SK-N-SH (cell line): Measurements from ENCODE around the gene AGMO. TPM values are rescaled to one million over a fixed set of nuclear protein-coding genes. Genes with fewer than 3 reads are reported as not detected.
A peak's percentile ranks its signal among the peaks of the same experiment; 100 is the strongest.

ENCODE experiments used
- CTCF ChIA-PET: fragments of 300-600, 350-600 bp; formaldehyde crosslinking; extraction: SDS; loops from one replicate; lab custom pipeline; 2021; lab: Yijun Ruan, JAX
- POLR2A ChIA-PET: fragments of 350-600 bp; sonication (Branson Sonifier 250); formaldehyde crosslinking; extraction: SDS; loops from one replicate; lab custom pipeline; 2020; ENCODE audit warnings: antibody characterized with exemption, inconsistent platforms; lab: Yijun Ruan, JAX
- DNase-seq: peaks from one replicate; pipeline ENCODE4 v3.0.0; 2012
- H2AFZ ChIP-seq: fragments of 200-600 bp; sonication (generic); 2 replicates; pipeline ENCODE4 v1.8.1; 2016; ENCODE audit warnings: antibody characterized with exemption, mild to moderate bottlenecking, low read depth
- H3F3A ChIP-seq: fragments of 200-600 bp; sonication (generic); replicated peaks from 2 replicates; pipeline ENCODE3; 2016; ENCODE audit warnings: antibody characterized with exemption, mild to moderate bottlenecking; ENCODE audit not compliant: insufficient read depth
- H3K27ac ChIP-seq, 2 experiments: fragments of 200-500 bp in 1 of 2; fragments of 200-600 bp in 1 of 2; sonication (Bioruptor generic) in 1 of 2; sonication (generic), shearing (Covaris generic) in 1 of 2; 2 replicates each; pipeline versions ENCODE4 v1.5.1 to v1.6.1; 2014 to 2016; ENCODE audit warnings: low read depth in 2 of 2, inconsistent platforms in 1 of 2, low read length in 1 of 2, mild to moderate bottlenecking in 1 of 2, mixed read lengths in 1 of 2
- H3K27me3 ChIP-seq: fragments of 200-600 bp; sonication (generic), shearing (Covaris generic); 2 replicates; pipeline ENCODE4 v1.6.1; 2016; ENCODE audit warnings: mixed run types; ENCODE audit not compliant: insufficient read depth
- H3K36me3 ChIP-seq, 2 experiments: fragments of 200-500 bp in 1 of 2; fragments of 200-600 bp in 1 of 2; sonication (Bioruptor generic) in 1 of 2; sonication (generic) in 1 of 2; replicated peaks in 1 of 2; 2 replicates each; pipeline versions ENCODE3 to v1.5.1; 2014 to 2016; ENCODE audit warnings: low read length in 1 of 2, mild to moderate bottlenecking in 1 of 2; ENCODE audit not compliant: insufficient read depth in 2 of 2, control insufficient read depth in 1 of 2
- H3K4me1 ChIP-seq, 2 experiments: fragments of 200-500 bp in 1 of 2; fragments of 200-600 bp in 1 of 2; sonication (Bioruptor generic) in 1 of 2; sonication (generic), shearing (Covaris generic) in 1 of 2; 2 replicates each; pipeline versions ENCODE4 v1.5.1 to v1.6.1; 2014 to 2016; ENCODE audit warnings: low read depth in 1 of 2, low read length in 1 of 2, mixed run types in 1 of 2; ENCODE audit not compliant: insufficient read depth in 2 of 2, control insufficient read depth in 1 of 2
- H3K4me2 ChIP-seq: fragments of 200-600 bp; sonication (generic), shearing (Covaris generic); 2 replicates; pipeline ENCODE4 v1.6.1; 2017; ENCODE audit warnings: mixed run types
- H3K4me3 ChIP-seq, 2 experiments: fragments of 200-500 bp in 1 of 2; fragments of 200-600 bp in 1 of 2; sonication (Bioruptor generic) in 1 of 2; sonication (generic), shearing (Covaris generic) in 1 of 2; 2 replicates each; pipeline versions ENCODE4 v1.5.1 to v1.8.1; 2014 to 2016; ENCODE audit warnings: low read depth in 2 of 2, inconsistent platforms in 1 of 2, low read length in 1 of 2, mild to moderate bottlenecking in 1 of 2, mixed read lengths in 1 of 2, moderate library complexity in 1 of 2
- H3K79me2 ChIP-seq: fragments of 200-600 bp; sonication (generic); 2 replicates; pipeline ENCODE4 v1.8.1; 2017; ENCODE audit warnings: mild to moderate bottlenecking; ENCODE audit not compliant: insufficient read depth
- H3K9ac ChIP-seq: fragments of 200-600 bp; sonication (generic); 2 replicates; pipeline ENCODE4 v1.6.1; 2017; ENCODE audit warnings: mixed run types
- H3K9me2 ChIP-seq: fragments of 200-600 bp; sonication (generic); 2 replicates; pipeline ENCODE4 v1.6.1; 2017; ENCODE audit warnings: mixed run types
- H3K9me3 ChIP-seq: fragments of 200-600 bp; sonication (generic); 2 replicates; pipeline ENCODE4 v1.6.1; 2017; ENCODE audit warnings: mixed run types, mild to moderate bottlenecking, moderate library complexity
- H4K20me1 ChIP-seq: fragments of 200-600 bp; sonication (generic); 2 replicates; pipeline ENCODE4 v1.6.1; 2017; ENCODE audit warnings: mild to moderate bottlenecking, mixed run types; ENCODE audit not compliant: insufficient read depth
- FOSL2 ChIP-seq: IDR thresholded peaks from 2 replicates; pipeline ENCODE4 v1.4.0; 2012; ENCODE audit warnings: low read depth, mild to moderate bottlenecking, moderate library complexity, borderline replicate concordance
- FOXM1 ChIP-seq: IDR thresholded peaks from 2 replicates; pipeline ENCODE4 v1.4.0; 2012; ENCODE audit warnings: low read depth, mild to moderate bottlenecking
- GATA2 ChIP-seq: sonication (generic); formaldehyde crosslinking; IDR thresholded peaks from 2 replicates; pipeline ENCODE4 v1.5.0; 2020; ENCODE audit warnings: mild to moderate bottlenecking, missing genetic modification reagents
- NFIC ChIP-seq: IDR thresholded peaks from 2 replicates; pipeline ENCODE4 v1.4.0; 2012; ENCODE audit warnings: borderline replicate concordance
- POLR2AphosphoS5 ChIP-seq: IDR thresholded peaks from 2 replicates; pipeline ENCODE4 v1.6.1; 2012; ENCODE audit warnings: low read depth, low read length
- SIN3A ChIP-seq: IDR thresholded peaks from 2 replicates; pipeline ENCODE4 v1.6.1; 2012; ENCODE audit warnings: low read depth, mild to moderate bottlenecking, low read length, moderate library complexity, borderline replicate concordance
- TCF12 ChIP-seq: IDR thresholded peaks from 2 replicates; pipeline ENCODE4 v1.4.0; 2012
- TEAD4 ChIP-seq: IDR thresholded peaks from 2 replicates; pipeline ENCODE4 v1.4.0; 2012; ENCODE audit warnings: mild to moderate bottlenecking, borderline replicate concordance; ENCODE audit not compliant: insufficient read depth
- WGBS: methylation state at CpG from one replicate; pipeline ENCODE4 v1.1.6; 2017; ENCODE audit warnings: low lambda C conversion rate; 5-methylcytosine and 5-hydroxymethylcytosine counted together
- polyA plus RNA-seq, 3 experiments: library from polyadenylated mRNA; depleted of rRNA; stranded (reverse); fragments of >200 nt; gene quantifications; 2 replicates each; pipeline ENCODE4 v1.2.3, GENCODE V29; 2012
- TF ChIP-seq, protein P1 (sequence below): IDR thresholded peaks from 2 replicates; pipeline ENCODE4 v1.4.0; 2012; ENCODE audit warnings: low read depth, borderline replicate concordance

Gene AGMO
- polyA plus RNA-seq, 1 of the 3 experiments (the other 2 are of a cell fraction) = 0.05 TPM

DNA sequence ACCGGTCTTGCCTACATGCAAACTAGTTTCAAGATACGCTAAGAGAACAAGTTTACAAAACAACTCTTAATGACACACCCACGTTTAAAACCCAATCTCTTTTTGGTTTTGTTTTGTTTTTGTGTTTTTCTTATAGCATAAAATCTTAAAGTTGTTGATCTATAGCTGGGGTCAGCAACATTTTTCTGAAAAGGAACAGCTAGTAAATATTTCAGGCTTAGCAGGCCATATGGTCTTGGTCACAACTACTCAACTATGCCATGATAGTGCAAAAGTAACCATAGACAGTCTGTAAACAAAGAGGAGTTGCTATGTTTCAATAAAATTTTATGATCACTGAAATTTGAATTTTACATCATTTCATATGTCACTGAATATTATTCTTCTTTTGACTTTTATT lies 327.4 kb downstream of the AGMO start:
- Histone ChIP-seq H2AFZ (no peak overlapping the region), H3K36me3 (no peaks in the 10 kb centered on the region), H3F3A (no peaks in the 10 kb centered on the region)
- 69% methylated on average over 3 of the region's 3 CpGs for WGBS
- CTCF ChIA-PET = interaction anchor here (1.3 kb wide), 1 partner anchor 24 kb away, joined by 3 read pairs; no protein-coding TSS in a partner anchor
- POLR2A ChIA-PET = no interaction called here
- TF ChIP-seq SIN3A = no peak
- TF ChIP-seq, all 33 proteins: peak for 0
- Histone ChIP-seq H3K27me3 (no peaks in the 10 kb centered on the region), H3K4me1 (no peaks in the 10 kb centered on the region), H3K9me3 (no peaks in the 10 kb centered on the region), H3K79me2 (no peaks in the 10 kb centered on the region), H3K9ac (no peak overlapping the region), H3K4me3 (no peak overlapping the region), H3K4me2 (no peak overlapping the region), H3K27ac (no peak overlapping the region), H4K20me1 (no peaks in the 10 kb centered on the region), H3K9me2 (no peaks in the 10 kb centered on the region)
- no peak for DNase-seq

DNA sequence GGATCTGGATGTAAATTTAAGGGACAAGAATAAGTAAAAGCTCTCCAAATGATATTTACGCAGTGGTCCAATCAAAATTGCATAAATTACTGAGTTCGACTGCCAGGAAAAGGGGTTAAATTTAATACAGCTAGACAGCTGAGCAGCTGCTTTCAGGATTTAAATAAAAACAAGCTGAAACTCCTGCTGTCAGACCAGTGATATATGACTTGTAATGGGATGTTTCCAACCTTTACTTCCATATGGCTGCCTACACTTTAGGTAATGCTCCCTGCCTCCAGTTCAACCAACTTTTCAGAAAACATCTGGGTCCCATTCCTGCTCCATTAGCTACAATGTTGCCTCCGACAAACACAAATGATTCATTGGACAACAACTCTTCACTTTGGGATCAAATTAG lies 333.0 kb downstream of the AGMO start:
- H3K4me3 ChIP-seq = no peak overlapping the region

DNA sequence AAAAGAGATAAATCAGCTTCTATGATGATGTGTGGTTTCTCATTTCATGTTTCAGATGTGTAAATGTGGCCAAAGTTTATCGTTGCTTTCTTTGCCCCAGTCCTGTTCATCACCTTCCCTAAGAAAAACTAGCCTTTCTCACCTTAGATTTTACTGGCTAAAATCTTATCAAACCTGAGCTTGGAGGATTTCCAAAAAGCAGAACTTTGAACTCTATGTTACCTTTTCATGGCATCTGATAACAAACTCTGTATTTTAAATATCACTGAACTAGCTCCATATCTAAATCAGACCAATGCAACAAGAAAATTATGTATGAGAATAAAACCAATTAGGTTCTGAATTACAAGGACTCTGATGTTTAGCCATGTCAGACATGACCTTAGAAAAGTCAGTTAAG lies 335.8 kb downstream of the AGMO start:
- Histone ChIP-seq H3K9ac (no peak overlapping the region), H2AFZ (peak overlapping the region; percentile 18; the same call in 1 of the 2 replicates), H3K9me3 (no peaks in the 10 kb centered on the region), H3K4me2 (no peak overlapping the region), H3K27ac (no peak overlapping the region; a peak in 1 of 4 replicates), H3K4me1 (no peaks in the 10 kb centered on the region; a peak in 1 of 4 replicates), H3K4me3 (no peak overlapping the region), H3K79me2 (no peaks in the 10 kb centered on the region), H3K27me3 (no peaks in the 10 kb centered on the region), H3K36me3 (no peaks in the 10 kb centered on the region), H3F3A (no peaks in the 10 kb centered on the region), H4K20me1 (no peaks in the 10 kb centered on the region), H3K9me2 (no peaks in the 10 kb centered on the region)
- no peak for DNase-seq
- POLR2A ChIA-PET = no interaction called here
- TF ChIP-seq TEAD4 (no peak), TCF12 (0 out of 2 replicates have a peak, but pooled peaks have one; percentile 8)
- CTCF ChIA-PET = interaction anchor here (0.6 to 1.6 kb wide), 3 partner anchors 31 to 225 kb away, joined by 3 to 5 read pairs (median 3); no protein-coding TSS in a partner anchor
- 47% methylated on average over 1 of the region's 1 CpG for WGBS

More for the DNA sequence above, 333.0 kb downstream of the AGMO start:
- Histone ChIP-seq H4K20me1 (no peaks in the 10 kb centered on the region), H3K9me3 (no peaks in the 10 kb centered on the region), H3K27me3 (no peaks in the 10 kb centered on the region), H3K9me2 (no peaks in the 10 kb centered on the region), H3F3A (no peaks in the 10 kb centered on the region), H3K9ac (no peak overlapping the region), H3K79me2 (no peaks in the 10 kb centered on the region), H2AFZ (peak overlapping the region; percentile 30; the same call in 1 of the 2 replicates), H3K27ac (no peak overlapping the region), H3K4me2 (no peak overlapping the region), H3K36me3 (no peaks in the 10 kb centered on the region), H3K4me1 (no peaks in the 10 kb centered on the region; a peak in 1 of 4 replicates)
- ChIA-PET POLR2A (no interaction called here), CTCF (interaction anchor here (1.5 kb wide), 1 partner anchor 30 kb away, joined by 3 read pairs; no protein-coding TSS in a partner anchor)
- no peak for DNase-seq
- TF ChIP-seq FOSL2 (no peak), TCF12 (0 out of 2 replicates have a peak, but pooled peaks have one; percentile 4)
- WGBS = 44% methylated on average over 3 of the region's 3 CpGs

DNA sequence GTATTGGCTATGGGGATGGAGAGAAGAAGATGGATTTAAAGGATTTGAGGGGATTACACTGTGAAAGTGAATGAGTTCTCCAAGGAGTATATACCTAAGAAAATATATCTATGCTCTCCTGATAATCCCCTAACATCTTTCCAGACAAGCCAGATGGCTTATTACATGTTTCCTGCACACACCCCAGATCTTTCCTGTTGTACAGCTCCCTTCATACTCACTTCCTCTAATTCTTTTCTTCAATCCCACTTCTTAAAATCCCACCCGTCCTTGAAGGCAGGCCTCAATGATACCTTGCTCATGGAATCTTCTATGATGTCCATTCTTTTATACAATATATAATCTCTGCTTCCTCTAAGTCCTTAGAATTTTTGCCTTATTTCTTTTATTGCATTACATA lies 342.1 kb downstream of the AGMO start:
- no peaks in the 10 kb centered on the region for H3K27me3 ChIP-seq
- WGBS = 70% methylated on average over 1 of the region's 1 CpG
- no peak overlapping the region; the same call in 1 of the 2 replicates for H2AFZ ChIP-seq
- no peaks in the 10 kb centered on the region for H3F3A ChIP-seq
- CTCF ChIA-PET = interaction anchor here (1.1 kb wide), 1 partner anchor 9 kb away, joined by 3 read pairs; no protein-coding TSS in a partner anchor
- H3K79me2 ChIP-seq = no peaks in the 10 kb centered on the region
- H4K20me1 ChIP-seq = no peaks in the 10 kb centered on the region
- TF ChIP-seq GATA2 (no peak), POLR2AphosphoS5 (no peak), NFIC (no peak), FOXM1 (no peak)
- TF ChIP-seq, protein P1, sequence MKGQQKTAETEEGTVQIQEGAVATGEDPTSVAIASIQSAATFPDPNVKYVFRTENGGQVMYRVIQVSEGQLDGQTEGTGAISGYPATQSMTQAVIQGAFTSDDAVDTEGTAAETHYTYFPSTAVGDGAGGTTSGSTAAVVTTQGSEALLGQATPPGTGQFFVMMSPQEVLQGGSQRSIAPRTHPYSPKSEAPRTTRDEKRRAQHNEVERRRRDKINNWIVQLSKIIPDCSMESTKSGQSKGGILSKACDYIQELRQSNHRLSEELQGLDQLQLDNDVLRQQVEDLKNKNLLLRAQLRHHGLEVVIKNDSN = no peak
- POLR2A ChIA-PET = no interaction called here
- no peaks in the 10 kb centered on the region for H3K9me3 ChIP-seq
- no peak overlapping the region for H3K9ac ChIP-seq
- H3K36me3 ChIP-seq = no peaks in the 10 kb centered on the region
- H3K27ac ChIP-seq = no peak overlapping the region
- no peaks in the 10 kb centered on the region for H3K9me2 ChIP-seq
- no peak overlapping the region for H3K4me2 ChIP-seq
- H3K4me1 ChIP-seq = no peaks in the 10 kb centered on the region
- DNase-seq = no peak
- no peak overlapping the region for H3K4me3 ChIP-seq
